ENCODE measurements around the gene ANTXRL.

GRCh38 chr10:46304062-46304461 lies 17.3 kb downstream of the ANTXRL start:
- no peak for TF ChIP-seq CTCF (IDR thresholded peaks at IDR 0.05; ENCODE audit: borderline replicate concordance, extremely low read depth, low read length, poor library complexity, severe bottlenecking)
- no peak for TF ChIP-seq EZH2 (IDR thresholded peaks at IDR 0.05; ENCODE audit: borderline replicate concordance, low read depth, low read length, severe bottlenecking)
